Natural killer cell treated with Interleukin-12 subunit alpha and Interleukin-12 subunit beta and Interleukin-15 and Interleukin-18, amount 100 ng/mL, for 72 hours (primary cell): ENCODE measurements around the gene UBE2M. TPM values are rescaled to one million over a fixed set of nuclear protein-coding genes. Genes with fewer than 3 reads are reported as not detected.
A peak's percentile ranks its signal among the peaks of the same experiment; 100 is the strongest.

ENCODE experiments used
- ATAC-seq, 2 donors: fragments of 150-1000 bp; cut with Tn5 transposase in 1 of 2; sonication (Bioruptor Pico), chemical (Tn5 transposase) in 1 of 2; 2 replicates each; pipeline ENCODE4 v1.10.0; 2021
- DNase-seq: peaks from one replicate; pipeline ENCODE4 v3.0.0; 2022; ENCODE audit warnings: low spot score
- H3K27ac Mint-ChIP-seq, 2 donors: 1 replicate in 1 of 2; 2 replicates in 1 of 2; pipeline ENCODE4 v1.8.0; 2022; ENCODE audit warnings: mixed read lengths in 2 of 2, mild to moderate bottlenecking in 1 of 2, moderate library complexity in 1 of 2
- H3K27me3 Mint-ChIP-seq, 2 donors: 1 replicate in 1 of 2; 2 replicates in 1 of 2; pipeline ENCODE4 v1.8.0; 2022; ENCODE audit warnings: mixed read lengths in 2 of 2
- H3K36me3 Mint-ChIP-seq: one replicate; pipeline ENCODE4 v1.8.0; 2022; ENCODE audit warnings: mixed read lengths
- H3K4me1 Mint-ChIP-seq, 2 donors: 1 replicate in 1 of 2; 2 replicates in 1 of 2; pipeline ENCODE4 v1.8.0; 2022; ENCODE audit warnings: low read depth in 2 of 2, mixed read lengths in 2 of 2, mild to moderate bottlenecking in 1 of 2
- H3K4me3 Mint-ChIP-seq: one replicate; pipeline ENCODE4 v1.8.0; 2022; ENCODE audit warnings: mixed read lengths
- H3K9me3 Mint-ChIP-seq: 2 replicates; pipeline ENCODE4 v1.8.0; 2022; ENCODE audit warnings: mixed read lengths
- total RNA-seq, 2 donors: library from RNA; stranded (reverse); gene quantifications; one replicate each; pipeline ENCODE4 v1.2.3, GENCODE V29; 2022

Gene UBE2M
- total RNA-seq, 2 donors from 2014 or later, result 161 to 183 TPM

DNA sequence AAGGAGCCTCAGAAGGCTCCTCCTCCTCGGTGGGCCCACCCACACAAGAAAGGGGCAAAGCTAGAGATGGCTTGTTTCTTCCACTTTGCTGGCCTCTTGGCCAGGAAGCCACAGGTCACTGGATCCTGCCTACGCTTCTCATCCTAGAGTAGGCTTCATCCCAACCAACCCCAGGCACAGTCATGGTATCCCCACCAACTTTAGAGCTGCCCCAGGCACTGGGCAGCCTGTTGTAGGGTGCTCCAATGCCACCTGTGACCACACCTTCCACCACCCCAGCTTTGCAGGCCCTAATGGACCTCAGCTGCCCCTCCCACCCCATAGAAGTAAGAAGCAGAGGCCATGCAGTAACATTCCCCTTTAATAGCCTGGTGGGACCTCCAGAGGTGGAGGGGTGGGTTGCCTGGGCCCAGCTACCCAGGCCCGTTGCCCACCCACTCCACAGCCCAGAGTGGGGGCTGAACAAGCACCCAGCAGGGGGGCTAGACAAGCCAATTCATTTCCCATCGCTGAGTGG is 3.0 kb downstream of the UBE2M start:
- peaks cover 59 to 62% of the 10 kb centered on the region in 2 donors for H3K4me1 Mint-ChIP-seq
- peaks cover 28% of the 10 kb centered on the region for H3K36me3 Mint-ChIP-seq
- DNase-seq, result no peak
- no peaks in the 10 kb centered on the region for H3K27me3 Mint-ChIP-seq
- no peak for ATAC-seq
- H3K9me3 Mint-ChIP-seq, result no peaks in the 10 kb centered on the region
- peak overlapping the region; percentile 99 for H3K4me3 Mint-ChIP-seq
- peak overlapping the region; percentile 98 to 100 for H3K27ac Mint-ChIP-seq

DNA sequence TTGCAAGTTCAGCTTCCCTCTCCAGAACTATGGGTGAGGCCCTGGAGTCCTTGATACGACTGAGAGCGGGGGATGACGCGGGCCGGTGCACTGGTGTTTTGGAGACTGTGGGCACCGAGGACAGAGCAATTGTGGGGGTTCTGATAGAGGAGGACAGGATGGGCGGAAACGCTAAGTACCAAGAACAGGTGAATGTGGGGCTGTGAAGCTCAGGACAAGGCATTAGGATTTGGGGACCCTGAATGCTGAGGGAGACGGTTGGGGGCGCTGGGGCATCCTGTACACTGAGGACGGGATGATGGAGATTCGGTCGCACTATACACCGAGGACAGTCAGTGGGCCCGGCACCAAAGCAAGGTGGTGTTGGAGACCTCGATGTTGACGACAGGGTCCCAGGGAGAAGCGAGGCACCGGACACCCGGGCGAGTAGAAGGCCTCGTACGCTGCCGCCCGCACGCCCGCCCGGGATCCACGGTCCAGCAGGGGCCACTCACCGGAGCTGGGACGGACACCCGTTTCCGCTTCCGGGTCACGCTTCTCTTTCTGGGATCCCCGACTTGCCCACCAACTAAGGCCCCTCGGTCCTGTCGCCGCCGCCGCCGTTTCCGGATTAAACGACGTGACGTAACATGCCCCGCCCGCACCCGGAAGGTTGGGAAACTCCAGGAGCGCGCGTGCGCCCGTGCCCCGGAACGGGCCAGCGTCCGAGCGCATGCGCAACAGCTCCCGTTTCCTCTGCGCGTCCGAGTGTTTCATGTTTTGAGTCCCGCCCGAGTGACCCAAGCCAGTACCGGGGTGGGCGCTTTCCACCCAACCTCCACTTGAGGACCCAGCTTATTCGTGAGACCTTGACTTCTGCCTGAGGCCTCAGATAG is 3.7 kb downstream of the UBE2M start, which contains the start of gene CHMP2A:
CHMP2A (minus strand) TSS at position 612 of the 875 bp plus-strand sequence. CDS start 893 bp downstream, outside the sequence.
- peaks cover 28% of the 10 kb centered on the region for H3K36me3 Mint-ChIP-seq
- ATAC-seq, result peak; percentile 63 to 71
- peak within 1 kb of the TSS; percentile 99 for H3K4me3 Mint-ChIP-seq
- H3K4me1 Mint-ChIP-seq, result peaks cover 60% of the 10 kb centered on the region in 2 donors
- peak within 1 kb of the TSS; percentile 98 to 100 for H3K27ac Mint-ChIP-seq
- no peaks in the 10 kb centered on the region for H3K27me3 Mint-ChIP-seq
- peak; percentile 99 for DNase-seq
- H3K9me3 Mint-ChIP-seq, result no peaks in the 10 kb centered on the region

DNA sequence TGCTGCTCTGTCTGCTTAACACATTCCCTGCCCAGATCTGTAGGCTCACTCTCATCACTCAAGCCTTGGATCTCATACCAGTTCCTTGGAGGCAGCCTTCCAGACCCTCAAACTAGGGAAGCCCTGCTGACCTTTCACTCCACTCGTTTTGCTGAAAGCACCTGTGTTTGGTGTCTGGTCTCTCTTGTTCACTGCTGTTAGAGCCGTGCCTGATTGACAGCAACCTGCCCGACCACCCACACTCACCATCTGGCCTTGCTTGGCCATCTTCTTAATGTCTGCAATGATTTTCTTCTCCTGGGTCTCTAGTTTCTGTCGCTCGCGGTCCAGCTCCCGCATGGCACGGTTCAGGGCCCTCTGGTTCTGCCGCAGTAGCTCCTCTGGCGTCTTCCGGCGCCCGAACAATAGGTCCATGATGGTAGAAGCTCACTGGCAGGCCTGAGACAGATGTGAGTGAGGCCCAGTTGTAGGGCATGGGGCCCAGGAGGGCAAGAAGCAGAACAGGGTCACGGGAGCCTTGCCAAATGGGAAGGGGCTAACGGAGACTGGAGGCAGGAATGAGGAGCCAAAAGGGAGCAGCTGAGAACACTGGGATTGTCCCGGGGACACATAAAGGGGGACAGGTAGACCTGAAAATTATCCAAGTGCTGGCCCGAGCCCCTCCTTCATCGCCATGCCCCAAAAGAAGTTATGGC is 4.5 kb downstream of the UBE2M start:
- no peaks in the 10 kb centered on the region for H3K9me3 Mint-ChIP-seq
- DNase-seq, result no peak
- H3K27ac Mint-ChIP-seq, result peak overlapping the region; percentile 98 to 100
- no peak for ATAC-seq
- H3K4me3 Mint-ChIP-seq, result peak overlapping the region; percentile 99
- no peaks in the 10 kb centered on the region for H3K27me3 Mint-ChIP-seq
- peaks cover 52% of the 10 kb centered on the region in 2 donors for H3K4me1 Mint-ChIP-seq
- H3K36me3 Mint-ChIP-seq, result peaks cover 28% of the 10 kb centered on the region

DNA sequence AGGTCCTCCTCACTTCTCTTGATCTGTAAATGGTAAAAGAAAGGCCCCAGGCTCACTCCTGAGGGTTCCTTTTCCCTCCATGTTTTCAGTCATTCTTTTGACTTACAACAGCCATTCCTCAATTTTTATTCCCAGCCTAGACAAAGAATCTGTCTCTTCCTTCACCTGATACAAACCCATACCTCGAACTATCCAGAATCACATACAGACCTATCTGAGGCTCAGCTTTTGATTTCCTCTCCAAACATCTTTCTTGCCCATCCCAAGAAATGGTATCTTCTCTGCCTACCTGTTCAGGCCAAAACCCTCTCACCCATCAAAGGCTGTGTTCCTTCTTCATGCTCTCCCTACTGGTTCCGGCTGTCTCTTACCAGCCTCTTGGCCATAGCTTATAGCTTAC is 5.8 kb downstream of the UBE2M start:
- Mint-ChIP-seq H3K9me3 (no peaks in the 10 kb centered on the region), H3K27me3 (no peaks in the 10 kb centered on the region), H3K4me3 (peak overlapping the region; percentile 12), H3K4me1 (peaks cover 45 to 49% of the 10 kb centered on the region in 2 donors), H3K36me3 (peaks cover 29% of the 10 kb centered on the region), H3K27ac (peak overlapping the region; percentile 29 to 31)
- no peak for ATAC-seq
- no peak for DNase-seq

DNA sequence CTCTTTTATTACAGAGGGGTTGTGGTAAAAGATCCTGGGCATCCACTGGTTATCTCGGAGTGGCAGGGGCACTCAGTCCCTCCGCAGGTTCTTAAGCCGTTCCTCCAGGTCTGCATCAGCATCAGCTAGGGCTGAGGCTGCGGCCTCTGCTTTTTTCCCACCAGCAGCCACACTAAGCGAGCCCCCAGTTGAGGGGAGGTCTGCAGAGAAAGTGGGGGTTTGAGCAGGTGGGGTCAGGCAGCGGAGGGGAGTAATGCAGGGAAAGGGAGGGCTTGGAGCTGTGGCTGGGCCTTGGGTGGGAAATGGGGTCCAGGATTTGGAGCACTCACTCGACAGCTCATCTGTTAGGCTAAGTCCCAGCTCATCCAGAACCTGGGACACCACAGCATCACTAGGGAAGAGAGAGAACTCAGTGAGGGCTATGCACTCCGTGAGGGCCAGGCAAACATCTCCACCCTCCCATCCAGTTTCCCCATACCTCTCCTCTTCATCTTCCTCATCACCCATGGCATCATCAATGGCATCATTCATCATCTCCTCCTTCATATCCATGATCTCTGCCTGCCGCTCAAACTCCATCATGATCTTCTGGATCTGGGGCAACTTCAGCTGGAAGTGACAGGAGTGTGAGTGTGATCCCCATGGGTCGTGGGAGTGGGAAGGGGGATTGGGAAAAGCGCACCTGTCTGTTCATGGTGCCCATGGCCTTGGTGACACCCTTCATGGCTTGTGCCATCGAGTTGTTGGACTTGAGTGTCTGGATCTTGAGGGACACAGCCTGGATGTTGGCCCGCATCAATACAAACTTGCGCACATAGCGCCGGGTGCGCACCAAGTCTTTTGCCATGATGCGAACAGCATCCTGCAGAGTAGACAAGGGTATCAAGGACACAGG is 6.6 kb downstream of the UBE2M start:
- H3K27ac Mint-ChIP-seq, result peak overlapping the region; percentile 29 to 31

DNA sequence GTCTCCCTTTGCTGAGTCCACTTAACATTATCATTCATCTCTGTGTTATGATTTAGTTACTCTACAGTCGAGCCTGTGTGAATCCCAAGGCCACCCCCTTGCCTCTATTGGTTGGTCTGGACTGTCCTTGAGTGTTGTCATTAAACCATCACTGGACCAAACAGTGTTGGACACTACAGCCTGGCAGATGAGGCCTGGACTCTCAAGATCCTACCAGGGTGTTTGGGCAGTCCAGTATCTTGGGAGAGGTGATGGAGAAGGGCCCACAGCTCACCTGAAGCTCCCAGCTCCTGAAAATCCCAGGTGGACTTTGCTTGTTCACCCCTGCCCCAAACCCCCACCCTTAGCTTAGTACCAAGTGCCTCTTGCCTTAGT is 7.3 kb downstream of the UBE2M start:
- H3K9me3 Mint-ChIP-seq, result no peaks in the 10 kb centered on the region
- no peaks in the 10 kb centered on the region for H3K27me3 Mint-ChIP-seq
- peaks cover 33% of the 10 kb centered on the region for H3K36me3 Mint-ChIP-seq
- ATAC-seq (no peak), DNase-seq (no peak)
- no peak overlapping the region for H3K27ac Mint-ChIP-seq
- no peak overlapping the region for H3K4me3 Mint-ChIP-seq
- peaks cover 39 to 47% of the 10 kb centered on the region in 2 donors for H3K4me1 Mint-ChIP-seq

More for the DNA sequence above, 6.6 kb downstream of the UBE2M start:
- ATAC-seq (no peak), DNase-seq (no peak)
- Mint-ChIP-seq H3K9me3 (no peaks in the 10 kb centered on the region), H3K4me1 (peaks cover 39 to 45% of the 10 kb centered on the region in 2 donors), H3K4me3 (no peak overlapping the region), H3K36me3 (peaks cover 26% of the 10 kb centered on the region), H3K27me3 (no peaks in the 10 kb centered on the region)

DNA sequence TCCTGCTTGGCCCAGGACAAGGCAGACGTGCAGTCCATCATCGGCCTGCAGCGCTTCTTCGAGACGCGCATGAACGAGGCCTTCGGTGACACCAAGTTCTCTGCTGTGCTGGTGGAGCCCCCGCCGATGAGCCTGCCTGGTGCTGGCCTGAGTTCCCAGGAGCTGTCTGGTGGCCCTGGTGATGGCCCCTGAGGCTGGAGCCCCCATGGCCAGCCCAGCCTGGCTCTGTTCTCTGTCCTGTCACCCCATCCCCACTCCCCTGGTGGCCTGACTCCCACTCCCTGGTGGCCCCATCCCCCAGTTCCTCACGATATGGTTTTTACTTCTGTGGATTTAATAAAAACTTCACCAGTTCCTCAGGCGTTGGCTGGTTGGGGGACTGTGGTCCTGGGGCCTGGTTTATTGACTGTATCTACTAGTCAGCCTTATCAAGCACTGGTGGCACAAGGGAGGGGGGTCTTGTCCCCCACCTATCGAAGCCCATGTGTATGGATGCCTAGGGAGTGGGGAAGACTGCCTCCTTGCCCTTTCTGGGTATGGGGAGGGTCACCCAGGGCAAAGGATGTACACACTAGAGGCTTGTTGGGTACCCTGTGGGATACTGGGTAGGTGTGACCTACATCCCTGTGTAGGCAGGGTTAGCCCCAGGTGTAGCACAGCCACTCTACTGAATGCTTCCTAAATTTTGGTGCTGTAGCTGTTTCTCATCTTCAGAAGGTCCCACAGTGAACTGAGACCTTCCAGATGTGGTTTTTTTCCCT is 7.9 kb downstream of the UBE2M start:
- Mint-ChIP-seq H3K27ac (no peak overlapping the region), H3K27me3 (no peaks in the 10 kb centered on the region), H3K4me3 (no peak overlapping the region), H3K9me3 (no peaks in the 10 kb centered on the region), H3K36me3 (peaks cover 39% of the 10 kb centered on the region), H3K4me1 (peaks cover 43 to 52% of the 10 kb centered on the region in 2 donors)
- DNase-seq (no peak), ATAC-seq (no peak)

DNA sequence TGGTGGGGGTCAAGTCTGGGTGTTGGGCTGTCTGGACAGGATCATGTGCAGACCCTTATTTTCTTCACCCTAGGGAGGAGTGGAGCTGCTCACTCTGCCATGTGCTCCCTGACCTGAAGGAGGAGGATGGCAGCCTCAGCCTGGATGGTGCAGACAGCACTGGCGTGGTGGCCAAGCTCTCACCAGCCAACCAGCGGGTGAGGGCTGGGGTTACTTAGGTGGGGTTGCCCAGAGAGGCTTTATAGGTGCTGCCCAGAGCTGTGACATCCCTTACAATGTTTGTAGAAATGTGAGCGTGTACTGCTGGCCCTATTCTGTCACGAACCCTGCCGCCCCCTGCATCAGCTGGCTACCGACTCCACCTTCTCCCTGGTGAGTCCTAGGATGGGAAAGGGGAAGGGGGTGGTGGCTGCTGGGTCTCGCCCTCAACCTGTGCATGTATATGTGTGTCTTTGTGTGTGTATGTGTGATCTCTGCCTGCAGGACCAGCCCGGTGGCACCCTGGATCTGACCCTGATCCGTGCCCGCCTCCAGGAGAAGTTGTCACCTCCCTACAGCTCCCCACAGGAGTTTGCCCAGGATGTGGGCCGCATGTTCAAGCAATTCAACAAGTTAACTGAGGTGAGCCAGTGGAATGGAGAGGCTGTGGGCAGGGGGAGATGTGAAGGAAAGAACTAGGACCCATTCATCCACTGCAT is 8.6 kb downstream of the UBE2M start:
- Mint-ChIP-seq H3K4me1 (peaks cover 42 to 52% of the 10 kb centered on the region in 2 donors), H3K36me3 (peaks cover 42% of the 10 kb centered on the region), H3K9me3 (no peaks in the 10 kb centered on the region), H3K27ac (no peak overlapping the region), H3K27me3 (no peaks in the 10 kb centered on the region), H3K4me3 (no peak overlapping the region)
- DNase-seq, result no peak
- no peak for ATAC-seq

DNA sequence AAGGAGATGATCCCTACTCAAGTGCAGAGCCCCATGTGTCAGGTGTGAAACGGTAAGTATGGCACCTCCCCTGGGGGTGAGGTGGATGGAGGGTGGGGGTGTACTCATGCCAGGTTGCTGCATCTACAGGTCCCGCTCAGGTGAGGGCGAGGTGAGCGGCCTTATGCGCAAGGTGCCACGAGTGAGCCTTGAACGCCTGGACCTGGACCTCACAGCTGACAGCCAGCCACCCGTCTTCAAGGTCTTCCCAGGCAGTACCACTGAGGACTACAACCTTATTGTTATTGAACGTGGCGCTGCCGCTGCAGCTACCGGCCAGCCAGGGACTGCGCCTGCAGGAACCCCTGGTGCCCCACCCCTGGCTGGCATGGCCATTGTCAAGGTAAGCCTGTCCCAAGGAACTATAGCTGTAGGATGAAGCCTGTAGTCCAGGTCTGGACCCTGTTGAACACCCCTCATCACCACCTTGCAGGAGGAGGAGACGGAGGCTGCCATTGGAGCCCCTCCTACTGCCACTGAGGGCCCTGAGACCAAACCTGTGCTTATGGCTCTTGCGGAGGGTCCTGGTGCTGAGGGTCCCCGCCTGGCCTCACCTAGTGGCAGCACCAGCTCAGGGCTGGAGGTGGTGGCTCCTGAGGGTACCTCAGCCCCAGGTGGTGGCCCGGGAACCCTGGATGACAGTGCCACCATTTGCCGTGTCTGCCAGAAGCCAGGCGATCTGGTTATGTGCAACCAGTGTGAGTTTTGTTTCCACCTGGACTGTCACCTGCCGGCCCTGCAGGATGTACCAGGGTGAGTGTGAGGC is 9.3 kb downstream of the UBE2M start:
- no peak overlapping the region for H3K27ac Mint-ChIP-seq
- ATAC-seq (no peak), DNase-seq (no peak)
- no peaks in the 10 kb centered on the region for H3K9me3 Mint-ChIP-seq
- peaks cover 37 to 46% of the 10 kb centered on the region in 2 donors for H3K4me1 Mint-ChIP-seq
- no peak overlapping the region for H3K4me3 Mint-ChIP-seq
- H3K27me3 Mint-ChIP-seq, result no peaks in the 10 kb centered on the region
- peaks cover 37% of the 10 kb centered on the region for H3K36me3 Mint-ChIP-seq

DNA sequence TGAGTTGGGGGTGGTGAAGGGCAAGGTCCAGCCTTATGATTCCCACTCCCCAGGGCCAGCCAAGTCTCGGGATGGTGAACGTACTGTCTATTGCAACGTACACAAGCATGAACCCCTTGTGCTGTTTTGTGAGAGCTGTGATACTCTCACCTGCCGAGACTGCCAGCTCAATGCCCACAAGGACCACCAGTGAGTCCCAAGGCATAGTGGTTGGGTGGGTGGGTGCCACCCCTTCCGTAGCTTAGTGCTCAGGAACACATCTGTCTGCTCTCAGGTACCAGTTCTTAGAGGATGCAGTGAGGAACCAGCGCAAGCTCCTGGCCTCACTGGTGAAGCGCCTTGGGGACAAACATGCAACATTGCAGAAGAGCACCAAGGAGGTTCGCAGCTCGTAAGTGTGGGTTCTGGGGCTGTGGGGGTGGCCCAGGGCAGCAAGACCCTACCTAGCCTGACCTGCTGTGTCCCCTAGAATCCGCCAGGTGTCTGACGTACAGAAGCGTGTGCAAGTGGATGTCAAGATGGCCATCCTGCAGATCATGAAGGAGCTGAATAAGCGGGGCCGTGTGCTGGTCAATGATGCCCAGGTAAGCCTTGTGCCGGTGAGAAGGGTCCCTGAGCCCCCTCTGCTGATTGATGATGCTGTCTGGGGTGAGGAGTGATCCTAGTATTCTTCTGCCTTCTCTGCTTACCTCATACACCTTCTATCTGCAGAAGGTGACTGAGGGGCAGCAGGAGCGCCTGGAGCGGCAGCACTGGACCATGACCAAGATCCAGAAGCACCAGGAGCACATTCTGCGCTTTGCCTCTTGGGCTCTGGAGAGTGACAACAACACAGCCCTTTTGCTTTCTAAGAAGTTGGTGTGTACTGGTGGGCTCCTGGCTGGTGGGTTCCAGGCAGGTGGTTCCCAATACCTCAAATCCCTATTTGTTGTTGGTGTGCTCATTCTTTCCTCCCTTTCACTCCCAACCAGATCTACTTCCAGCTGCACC is 10.8 kb downstream of the UBE2M start:
- ATAC-seq, result no peak
- Mint-ChIP-seq H3K36me3 (peaks cover 25% of the 10 kb centered on the region), H3K9me3 (no peaks in the 10 kb centered on the region), H3K4me1 (peaks cover 32 to 44% of the 10 kb centered on the region in 2 donors), H3K27ac (peak overlapping the region in 1 of 2 donors; percentile 56), H3K4me3 (peak overlapping the region; percentile 94), H3K27me3 (peaks cover 0 to 2% of the 10 kb centered on the region in 2 donors)
- no peak for DNase-seq
